ENCODE results near the gene MPP3.

MPP3 gene

GRCh38 chr17:43760254-43760852 lies 72.6 kb downstream of the MPP3 start:
- in situ Hi-C loops (cut with MboI; ENCODE audit: low pct_unique_long_range_greater_than_20kb, low sequenced_read_pairs) = loop anchor here (10.0 kb wide), 1 partner anchor 186 kb away; no protein-coding TSS in a partner anchor
- DNase-seq = peak; percentile 90

GRCh38 chr17:43759836-43760235 lies 73.1 kb downstream of the MPP3 start:
- in situ Hi-C loops (cut with MboI; ENCODE audit: low pct_unique_long_range_greater_than_20kb, low sequenced_read_pairs) = loop anchor here (10.0 kb wide), 2 partner anchors 65 to 185 kb away; no protein-coding TSS in a partner anchor
- DNase-seq = no peak

- DNase-seq = no peak
- in situ Hi-C loops (cut with MboI; ENCODE audit: low pct_unique_long_range_greater_than_20kb, low sequenced_read_pairs) = loop anchor here (10.0 kb wide), 1 partner anchor 64 kb away; no protein-coding TSS in a partner anchor
Measured at GRCh38 chr17:43758497-43759174, 74.3 kb downstream of the MPP3 start, which contains the start of gene SOST. SOST (minus strand) TSS chr17:43758791; CDS start chr17:43758741, 50 bp downstream.

GRCh38 chr17:43758086-43758485 lies 74.9 kb downstream of the MPP3 start:
- DNase-seq = no peak
- in situ Hi-C loops (cut with MboI; ENCODE audit: low pct_unique_long_range_greater_than_20kb, low sequenced_read_pairs) = loop anchor here (10.0 kb wide), 1 partner anchor 63 kb away; no protein-coding TSS in a partner anchor

- DNase-seq = no peak
- in situ Hi-C loops (cut with MboI; ENCODE audit: low pct_unique_long_range_greater_than_20kb, low sequenced_read_pairs) = loop anchor here (10.0 kb wide), 1 partner anchor 62 kb away; no protein-coding TSS in a partner anchor
Measured at GRCh38 chr17:43757171-43757660, 75.7 kb downstream of the MPP3 start.

GRCh38 chr17:43756201-43756600 lies 76.7 kb downstream of the MPP3 start:
- in situ Hi-C loops (cut with MboI; ENCODE audit: low pct_unique_long_range_greater_than_20kb, low sequenced_read_pairs) = loop anchor here (10.0 kb wide), 1 partner anchor 61 kb away; no protein-coding TSS in a partner anchor
- no peak for DNase-seq

GRCh38 chr17:43755389-43755875 lies 77.5 kb downstream of the MPP3 start:
- in situ Hi-C loops (cut with MboI; ENCODE audit: low pct_unique_long_range_greater_than_20kb, low sequenced_read_pairs) = loop anchor here (10.0 kb wide), 1 partner anchor 61 kb away; no protein-coding TSS in a partner anchor
- DNase-seq = no peak

- in situ Hi-C loops (cut with MboI; ENCODE audit: low pct_unique_long_range_greater_than_20kb, low sequenced_read_pairs) = loop anchor here (10.0 kb wide), 1 partner anchor 60 kb away; no protein-coding TSS in a partner anchor
Measured at GRCh38 chr17:43754947-43755346, 78.0 kb downstream of the MPP3 start.

GRCh38 chr17:43753493-43754129 lies 79.3 kb downstream of the MPP3 start:
- DNase-seq = no peak
- in situ Hi-C loops (cut with MboI; ENCODE audit: low pct_unique_long_range_greater_than_20kb, low sequenced_read_pairs) = loop anchor here (10.0 kb wide), 1 partner anchor 59 kb away; no protein-coding TSS in a partner anchor

More at GRCh38 chr17:43754947-43755346, 78.0 kb downstream of the MPP3 start:
- DNase-seq = no peak
